Measurements from ENCODE around the gene CADM1. TPM values are rescaled to one million over a fixed set of nuclear protein-coding genes. Genes with fewer than 3 reads are reported as not detected.

CADM1 gene
- total and polyA plus RNA-seq, 4 donors: 13.0 to 40.6 (median 28.9) TPM

DNA sequence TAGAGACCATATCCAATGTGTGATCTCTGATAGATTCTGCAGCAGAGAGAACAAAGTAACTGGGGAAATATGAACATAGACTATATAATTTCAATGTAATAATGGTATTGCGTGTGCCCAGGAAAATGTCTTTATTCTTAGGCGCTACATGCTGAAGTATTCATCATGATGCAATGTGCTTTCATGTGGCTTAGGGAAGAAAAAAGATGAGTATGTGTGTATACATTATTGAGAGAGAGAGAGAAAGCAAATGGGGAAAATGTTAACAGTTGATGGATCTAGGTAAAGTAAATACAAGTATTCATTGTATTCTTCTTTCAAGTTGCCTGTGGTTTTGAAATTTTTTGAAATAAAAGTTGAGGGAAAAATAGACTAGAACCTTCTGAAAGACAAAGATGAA lies 10.3 kb downstream of the CADM1 start:
- no peak overlapping the region for H3K9ac ChIP-seq (ENCODE audit: low read depth in 1 of 2, low read length in 2 of 2)
- TF ChIP-seq RAD21 (IDR thresholded peaks at IDR 0.05): peak in 1 of 2 donors; percentile 0
- TF ChIP-seq, protein P1, sequence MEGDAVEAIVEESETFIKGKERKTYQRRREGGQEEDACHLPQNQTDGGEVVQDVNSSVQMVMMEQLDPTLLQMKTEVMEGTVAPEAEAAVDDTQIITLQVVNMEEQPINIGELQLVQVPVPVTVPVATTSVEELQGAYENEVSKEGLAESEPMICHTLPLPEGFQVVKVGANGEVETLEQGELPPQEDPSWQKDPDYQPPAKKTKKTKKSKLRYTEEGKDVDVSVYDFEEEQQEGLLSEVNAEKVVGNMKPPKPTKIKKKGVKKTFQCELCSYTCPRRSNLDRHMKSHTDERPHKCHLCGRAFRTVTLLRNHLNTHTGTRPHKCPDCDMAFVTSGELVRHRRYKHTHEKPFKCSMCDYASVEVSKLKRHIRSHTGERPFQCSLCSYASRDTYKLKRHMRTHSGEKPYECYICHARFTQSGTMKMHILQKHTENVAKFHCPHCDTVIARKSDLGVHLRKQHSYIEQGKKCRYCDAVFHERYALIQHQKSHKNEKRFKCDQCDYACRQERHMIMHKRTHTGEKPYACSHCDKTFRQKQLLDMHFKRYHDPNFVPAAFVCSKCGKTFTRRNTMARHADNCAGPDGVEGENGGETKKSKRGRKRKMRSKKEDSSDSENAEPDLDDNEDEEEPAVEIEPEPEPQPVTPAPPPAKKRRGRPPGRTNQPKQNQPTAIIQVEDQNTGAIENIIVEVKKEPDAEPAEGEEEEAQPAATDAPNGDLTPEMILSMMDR (IDR thresholded peaks at IDR 0.05; ENCODE audit: low read depth, low read length, missing input control): no peak
- WGBS: 95% methylated on average over 2 of the region's 2 CpGs
- no peaks in the 10 kb centered on the region for H3K9me3 ChIP-seq (ENCODE audit: control insufficient read depth in 4 of 4, low read length in 3 of 4)
- H3K27me3 ChIP-seq (ENCODE audit: control insufficient read depth in 4 of 4, insufficient read depth in 4 of 4, low read length in 3 of 4): no peaks in the 10 kb centered on the region
- peaks cover 4 to 34% (median 28%) of the 10 kb centered on the region in 4 donors for H3K4me1 ChIP-seq (ENCODE audit: control insufficient read depth in 4 of 4, insufficient read depth in 4 of 4, low read length in 3 of 4)
- no peaks in the 10 kb centered on the region for H3K36me3 ChIP-seq (ENCODE audit: control insufficient read depth in 4 of 4, insufficient read depth in 3 of 4, low read depth in 1 of 4, low read length in 3 of 4)
- peak overlapping the region in 1 of 2 donors; percentile 33 for H3K27ac ChIP-seq (ENCODE audit: low read depth in 1 of 2, low read length in 2 of 2)
- no peak overlapping the region for H3K4me3 ChIP-seq (ENCODE audit: low read depth in 1 of 3, low read length in 3 of 3)
- DNase-seq (ENCODE audit: low spot score): no peak

GRCh38 chr11:115493488-115493887 lies 10.7 kb downstream of the CADM1 start:
- WGBS: 24% methylated on average over 1 of the region's 1 CpG
- H3K4me1 ChIP-seq (ENCODE audit: control insufficient read depth in 4 of 4, insufficient read depth in 4 of 4, low read length in 3 of 4): peaks cover 4 to 35% (median 24%) of the 10 kb centered on the region in 4 donors
- peak overlapping the region in 1 of 2 donors; percentile 33 for H3K27ac ChIP-seq (ENCODE audit: low read depth in 1 of 2, low read length in 2 of 2)
- H3K9me3 ChIP-seq (ENCODE audit: control insufficient read depth in 4 of 4, low read length in 3 of 4): no peaks in the 10 kb centered on the region
- H3K27me3 ChIP-seq (ENCODE audit: control insufficient read depth in 4 of 4, insufficient read depth in 4 of 4, low read length in 3 of 4): no peaks in the 10 kb centered on the region
- H3K36me3 ChIP-seq (ENCODE audit: control insufficient read depth in 4 of 4, insufficient read depth in 3 of 4, low read depth in 1 of 4, low read length in 3 of 4): no peaks in the 10 kb centered on the region
- no peak overlapping the region for H3K9ac ChIP-seq (ENCODE audit: low read depth in 1 of 2, low read length in 2 of 2)
- peak; percentile 53 for TF ChIP-seq MAX (IDR thresholded peaks at IDR 0.05)
- peak; percentile 40 to 45 for TF ChIP-seq HNF4A (conservative IDR thresholded peaks at IDR 0.05)
- peak in 1 of 2 donors; percentile 45 for TF ChIP-seq RAD21 (IDR thresholded peaks at IDR 0.05)
- peak; percentile 14 to 20 for TF ChIP-seq RXRA (IDR thresholded peaks at IDR 0.05)
- TF ChIP-seq JUND (IDR thresholded peaks at IDR 0.05): no peak
- TF ChIP-seq YY1 (IDR thresholded peaks at IDR 0.05): peak; percentile 21
- H3K4me3 ChIP-seq (ENCODE audit: low read depth in 1 of 3, low read length in 3 of 3): no peak overlapping the region
- DNase-seq (ENCODE audit: low spot score): no peak

DNA sequence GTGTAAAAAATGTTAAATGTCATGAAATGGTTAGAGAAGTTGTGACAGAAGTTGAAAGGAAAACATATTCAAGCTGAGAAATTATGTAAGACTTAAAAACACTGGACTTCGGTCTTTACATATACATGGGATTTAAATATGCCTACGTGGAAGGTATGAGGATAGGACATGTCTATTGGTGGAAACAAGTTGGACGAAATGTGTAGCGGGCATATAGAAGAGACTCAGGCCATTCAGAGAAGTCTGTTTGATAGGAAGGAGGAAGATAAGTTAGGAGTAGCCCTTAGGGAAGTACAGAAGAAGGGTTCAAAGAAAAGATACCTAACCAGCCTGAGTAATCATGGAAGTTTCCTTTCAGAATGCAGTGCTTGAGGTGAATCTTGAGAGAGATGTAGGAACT lies 14.7 kb downstream of the CADM1 start:
- Histone ChIP-seq H3K9ac (ENCODE audit: low read depth in 1 of 2, low read length in 2 of 2) (no peak overlapping the region), H3K9me3 (ENCODE audit: control insufficient read depth in 4 of 4, low read length in 3 of 4) (no peaks in the 10 kb centered on the region), H3K36me3 (ENCODE audit: control insufficient read depth in 4 of 4, insufficient read depth in 3 of 4, low read depth in 1 of 4, low read length in 3 of 4) (no peaks in the 10 kb centered on the region), H3K27ac (ENCODE audit: low read depth in 1 of 2, low read length in 2 of 2) (no peak overlapping the region), H3K4me3 (ENCODE audit: low read depth in 1 of 3, low read length in 3 of 3) (no peak overlapping the region), H3K27me3 (ENCODE audit: control insufficient read depth in 4 of 4, insufficient read depth in 4 of 4, low read length in 3 of 4) (no peaks in the 10 kb centered on the region), H3K4me1 (ENCODE audit: control insufficient read depth in 4 of 4, insufficient read depth in 4 of 4, low read length in 3 of 4) (peaks cover 2 to 18% (median 10%) of the 10 kb centered on the region in 4 donors)
- TF ChIP-seq ATF3 (IDR thresholded peaks at IDR 0.05) (no peak), YY1 (IDR thresholded peaks at IDR 0.05) (no peak)
- DNase-seq (ENCODE audit: low spot score): no peak
- WGBS: 95% methylated on average over 4 of the region's 4 CpGs

- Histone ChIP-seq H3K4me1 (ENCODE audit: control insufficient read depth in 4 of 4, insufficient read depth in 4 of 4, low read length in 3 of 4) (peaks cover 2 to 18% (median 9%) of the 10 kb centered on the region in 4 donors), H3K27ac (ENCODE audit: low read depth in 1 of 2, low read length in 2 of 2) (no peak overlapping the region), H3K4me3 (ENCODE audit: low read depth in 1 of 3, low read length in 3 of 3) (no peak overlapping the region), H3K27me3 (ENCODE audit: control insufficient read depth in 4 of 4, insufficient read depth in 4 of 4, low read length in 3 of 4) (no peaks in the 10 kb centered on the region), H3K36me3 (ENCODE audit: control insufficient read depth in 4 of 4, insufficient read depth in 3 of 4, low read depth in 1 of 4, low read length in 3 of 4) (no peaks in the 10 kb centered on the region), H3K9me3 (ENCODE audit: control insufficient read depth in 4 of 4, low read length in 3 of 4) (no peaks in the 10 kb centered on the region), H3K9ac (ENCODE audit: low read depth in 1 of 2, low read length in 2 of 2) (no peak overlapping the region)
- no peak for TF ChIP-seq RAD21 (IDR thresholded peaks at IDR 0.05)
- TF ChIP-seq NR2F2 (IDR thresholded peaks at IDR 0.05): no peak
- no peak for TF ChIP-seq FOXA1 (IDR thresholded peaks at IDR 0.05)
- TF ChIP-seq SP1 (IDR thresholded peaks at IDR 0.05): no peak
- peak in 1 of 2 donors; percentile 5 for TF ChIP-seq HNF4A (conservative IDR thresholded peaks at IDR 0.05)
- no peak for TF ChIP-seq HNF4G (IDR thresholded peaks at IDR 0.05)
- 56% methylated on average over 3 of the region's 3 CpGs for WGBS
- no peak for DNase-seq (ENCODE audit: low spot score)
These were observed 15.3 kb downstream of the CADM1 start for GRCh38 chr11:115488945-115489344.

Data from liver (tissue), 9 donors.